A673 (cell line): Measurements from ENCODE around the gene CPED1.

Source experiments
- CTCF ChIP-seq: fragments of 300-800, 200-600 bp; sonication (generic); conservative IDR thresholded peaks from 2 replicates; pipeline ENCODE4 v1.5.1; 2017; ENCODE audit warnings: low read depth, mild to moderate bottlenecking, antibody characterized with exemption, low read length, moderate library complexity, mixed read lengths
- EZH2 ChIP-seq: fragments of 200-600 bp; sonication (generic); IDR thresholded peaks from 2 replicates; pipeline ENCODE4 v1.6.1; 2017; ENCODE audit warnings: borderline replicate concordance, low read depth, mild to moderate bottlenecking, mixed read lengths, antibody characterized with exemption, low read length; ENCODE audit not compliant: poor library complexity, severe bottlenecking

DNA sequence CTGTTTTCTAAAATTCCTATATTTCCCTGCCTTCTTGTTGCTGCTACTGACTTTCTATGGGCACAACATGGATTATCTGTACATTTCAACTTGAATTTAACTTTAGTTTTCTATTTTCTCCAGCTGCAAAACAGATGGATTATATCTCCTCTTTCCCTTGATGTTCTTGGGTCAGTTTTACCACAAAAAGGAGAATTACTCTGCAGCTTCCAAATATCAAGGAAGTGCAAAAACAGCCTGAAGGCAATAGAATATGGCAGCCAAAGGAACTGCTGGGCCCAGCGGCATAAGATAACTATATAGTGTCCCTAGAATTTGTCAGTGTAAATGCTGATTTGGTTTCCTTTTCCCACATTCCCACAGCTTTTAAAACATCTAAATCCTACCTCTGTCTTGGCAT is 29.1 kb downstream of the CPED1 start:
- no peak for TF ChIP-seq CTCF
- no peak for TF ChIP-seq EZH2
